HepG2 (cell line): ENCODE results near the gene DNAJC12. TPM values are rescaled to one million over a fixed set of nuclear protein-coding genes. Genes with fewer than 3 reads are reported as not detected.

Experiments
- BRD4 ChIP-seq: sonication (generic); formaldehyde crosslinking; IDR thresholded peaks from 2 replicates; pipeline ENCODE4 v1.4.0; 2020; ENCODE audit warnings: missing genetic modification reagents
- DDIT3 ChIP-seq: sonication (generic); formaldehyde crosslinking; IDR thresholded peaks from 2 replicates; pipeline ENCODE4 v1.4.0; 2020; ENCODE audit warnings: mild to moderate bottlenecking, missing genetic modification reagents
- DMTF1 ChIP-seq: sonication (generic); formaldehyde crosslinking; IDR thresholded peaks from 2 replicates; pipeline ENCODE4 v1.4.0; 2020; ENCODE audit warnings: mild to moderate bottlenecking, missing genetic modification reagents
- ELF4 ChIP-seq: sonication (generic); formaldehyde crosslinking; IDR thresholded peaks from 2 replicates; pipeline ENCODE4 v1.5.0; 2020; ENCODE audit warnings: missing genetic modification reagents, mild to moderate bottlenecking, moderate library complexity, borderline replicate concordance
- HDAC6 ChIP-seq: fragments of 200-600 bp; sonication (generic); IDR thresholded peaks from 2 replicates; pipeline ENCODE4 v1.7.0; 2017; ENCODE audit warnings: mild to moderate bottlenecking, antibody characterized with exemption, low read length, low read depth
- KDM4B ChIP-seq: sonication (generic); formaldehyde crosslinking; IDR thresholded peaks from 2 replicates; pipeline ENCODE4 v1.4.0; 2020; ENCODE audit warnings: missing genetic modification reagents
- KLF13 ChIP-seq: sonication (generic); formaldehyde crosslinking; IDR thresholded peaks from 2 replicates; pipeline ENCODE4 v1.4.0; 2020; ENCODE audit warnings: mild to moderate bottlenecking, missing genetic modification reagents
- PTBP1 ChIP-seq: fragments of 200-400 bp; formaldehyde crosslinking; IDR thresholded peaks from 2 replicates; pipeline ENCODE4 v1.6.1; 2018; ENCODE audit warnings: low read length, low read depth; ENCODE audit not compliant: poor library complexity, severe bottlenecking
- SMAD1 ChIP-seq: sonication (generic); formaldehyde crosslinking; IDR thresholded peaks from 2 replicates; pipeline ENCODE4 v1.4.0; 2020; ENCODE audit warnings: missing genetic modification reagents, low read depth, mild to moderate bottlenecking, borderline replicate concordance
- SRSF9 ChIP-seq: fragments of 200-400 bp; formaldehyde crosslinking; IDR thresholded peaks from 2 replicates; pipeline ENCODE4 v1.6.1; 2018; ENCODE audit warnings: borderline replicate concordance, mild to moderate bottlenecking, low read depth, low read length; ENCODE audit not compliant: insufficient read depth, poor library complexity, severe bottlenecking
- TBX2 ChIP-seq: sonication (generic); formaldehyde crosslinking; IDR thresholded peaks from 2 replicates; pipeline ENCODE4 v1.5.0; 2020; ENCODE audit warnings: missing genetic modification reagents, mild to moderate bottlenecking, borderline replicate concordance
- ZFP1 ChIP-seq: IDR thresholded peaks from 2 replicates; pipeline ENCODE4 v1.6.1; 2016
- ZNF12 ChIP-seq: sonication (generic); formaldehyde crosslinking; IDR thresholded peaks from 2 replicates; pipeline ENCODE4 v1.5.0; 2020; ENCODE audit warnings: missing genetic modification reagents
- ZNF207 ChIP-seq: fragments of 450-650 bp; IDR thresholded peaks from 2 replicates; pipeline ENCODE4 v1.6.1; 2016; ENCODE audit warnings: antibody characterized with exemption, borderline replicate concordance
- ZNF232 ChIP-seq: sonication (generic); formaldehyde crosslinking; IDR thresholded peaks from 2 replicates; pipeline ENCODE4 v1.4.0; 2020; ENCODE audit warnings: missing genetic modification reagents, borderline replicate concordance
- ZNF501 ChIP-seq: sonication (generic); formaldehyde crosslinking; IDR thresholded peaks from 2 replicates; pipeline ENCODE4 v1.5.1; 2020; ENCODE audit warnings: mild to moderate bottlenecking, moderate library complexity, missing genetic modification reagents
- ZNF652 ChIP-seq: IDR thresholded peaks from 2 replicates; pipeline ENCODE4 v1.6.1; 2016; ENCODE audit warnings: low read depth, borderline replicate concordance
- polyA plus RNA-seq, 8 experiments: library from polyadenylated mRNA; depleted of rRNA in 3 of 8; stranded (reverse) in 7 of 8; unstranded in 1 of 8; fragments of >200 nt; fragmentation: Illumina TruSeq in 4 of 8; extraction: Trizol in 4 of 8; gene quantifications; 2 replicates each; pipeline versions ENCODE4 v1.2.1 to v1.2.3, GENCODE V29; 2011 to 2016; ENCODE audit warnings: low read depth in 4 of 8, missing spikeins in 1 of 8, mixed read lengths in 1 of 8; ENCODE audit not compliant: insufficient read depth in 1 of 8
- total RNA-seq, 5 experiments: library from RNA; depleted of rRNA; stranded (reverse); fragments of >200 nt; fragmentation: Illumina TruSeq; extraction: Trizol; gene quantifications; 2 replicates each; pipeline ENCODE4 v1.2.3, GENCODE V29; 2016; ENCODE audit warnings: low read depth in 1 of 5
- TF ChIP-seq, protein P1 (sequence below): sonication (generic); formaldehyde crosslinking; IDR thresholded peaks from 2 replicates; pipeline ENCODE4 v1.8.1; 2023; ENCODE audit warnings: mild to moderate bottlenecking, moderate library complexity, missing genetic modification reagents
- TF ChIP-seq, protein P2 (sequence below): sonication (generic); formaldehyde crosslinking; IDR thresholded peaks from 2 replicates; pipeline ENCODE4 v1.4.0; 2020; ENCODE audit warnings: missing genetic modification reagents

Gene DNAJC12
- total and polyA plus RNA-seq, 2 of the 13 experiments (the other 11 are each of a cell fraction or from before 2014, with no cell fraction given): 11.6 to 43.9 TPM

- TF ChIP-seq BRD4 (CRISPR knock-in tag) (peak; percentile 63; the same call in 1 of the 2 replicates), ZNF12 (CRISPR knock-in tag) (0 out of 2 replicates have a peak, but pooled peaks have one; percentile 7), PTBP1 (no peak), TBX2 (CRISPR knock-in tag) (peak; percentile 75), ZFP1 (CRISPR knock-in tag) (peak; percentile 27; the same call in 1 of the 2 replicates), ZNF232 (CRISPR knock-in tag) (peak; percentile 93; the same call in 1 of the 2 replicates), DDIT3 (CRISPR knock-in tag) (no peak), ZNF652 (CRISPR knock-in tag) (peak; percentile 50; the same call in 1 of the 2 replicates), SMAD1 (CRISPR knock-in tag) (peak; percentile 89), HDAC6 (no peak), SRSF9 (no peak), DMTF1 (CRISPR knock-in tag) (no peak), KLF13 (no peak), ZNF501 (CRISPR knock-in tag) (peak; percentile 69; the same call in 1 of the 2 replicates), KDM4B (CRISPR knock-in tag) (no peak), ZNF207 (no peak), ELF4 (CRISPR knock-in tag) (peak; percentile 73; the same call in 1 of the 2 replicates)
- TF ChIP-seq, protein P1, sequence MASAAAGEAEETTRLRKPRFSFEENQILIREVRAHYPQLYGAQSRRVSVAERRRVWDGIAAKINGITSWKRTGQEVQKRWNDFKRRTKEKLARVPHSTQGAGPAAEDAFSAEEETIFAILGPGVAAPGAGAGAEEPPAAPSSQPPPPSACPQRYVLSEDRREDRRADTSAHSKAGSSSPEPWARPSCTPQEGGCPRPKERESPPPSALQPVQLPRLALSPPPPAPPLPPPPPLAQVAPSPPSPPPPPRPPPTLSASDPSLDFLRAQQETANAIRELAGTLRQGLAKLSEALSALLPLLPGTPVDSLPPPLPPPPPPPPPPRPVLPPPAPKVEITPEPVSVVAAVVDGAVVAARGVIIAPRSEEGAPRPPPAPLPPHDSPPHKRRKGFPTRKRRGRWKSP: peak; percentile 67
- TF ChIP-seq, protein P2, sequence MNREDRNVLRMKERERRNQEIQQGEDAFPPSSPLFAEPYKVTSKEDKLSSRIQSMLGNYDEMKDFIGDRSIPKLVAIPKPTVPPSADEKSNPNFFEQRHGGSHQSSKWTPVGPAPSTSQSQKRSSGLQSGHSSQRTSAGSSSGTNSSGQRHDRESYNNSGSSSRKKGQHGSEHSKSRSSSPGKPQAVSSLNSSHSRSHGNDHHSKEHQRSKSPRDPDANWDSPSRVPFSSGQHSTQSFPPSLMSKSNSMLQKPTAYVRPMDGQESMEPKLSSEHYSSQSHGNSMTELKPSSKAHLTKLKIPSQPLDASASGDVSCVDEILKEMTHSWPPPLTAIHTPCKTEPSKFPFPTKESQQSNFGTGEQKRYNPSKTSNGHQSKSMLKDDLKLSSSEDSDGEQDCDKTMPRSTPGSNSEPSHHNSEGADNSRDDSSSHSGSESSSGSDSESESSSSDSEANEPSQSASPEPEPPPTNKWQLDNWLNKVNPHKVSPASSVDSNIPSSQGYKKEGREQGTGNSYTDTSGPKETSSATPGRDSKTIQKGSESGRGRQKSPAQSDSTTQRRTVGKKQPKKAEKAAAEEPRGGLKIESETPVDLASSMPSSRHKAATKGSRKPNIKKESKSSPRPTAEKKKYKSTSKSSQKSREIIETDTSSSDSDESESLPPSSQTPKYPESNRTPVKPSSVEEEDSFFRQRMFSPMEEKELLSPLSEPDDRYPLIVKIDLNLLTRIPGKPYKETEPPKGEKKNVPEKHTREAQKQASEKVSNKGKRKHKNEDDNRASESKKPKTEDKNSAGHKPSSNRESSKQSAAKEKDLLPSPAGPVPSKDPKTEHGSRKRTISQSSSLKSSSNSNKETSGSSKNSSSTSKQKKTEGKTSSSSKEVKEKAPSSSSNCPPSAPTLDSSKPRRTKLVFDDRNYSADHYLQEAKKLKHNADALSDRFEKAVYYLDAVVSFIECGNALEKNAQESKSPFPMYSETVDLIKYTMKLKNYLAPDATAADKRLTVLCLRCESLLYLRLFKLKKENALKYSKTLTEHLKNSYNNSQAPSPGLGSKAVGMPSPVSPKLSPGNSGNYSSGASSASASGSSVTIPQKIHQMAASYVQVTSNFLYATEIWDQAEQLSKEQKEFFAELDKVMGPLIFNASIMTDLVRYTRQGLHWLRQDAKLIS (CRISPR knock-in tag): no peak
Observed at GRCh38 chr10:67764012-67764822, 73.8 kb downstream of the DNAJC12 start (continued).
